Stimulated activated CD8-positive, alpha-beta memory T cell treated with anti-CD3 and anti-CD28 coated beads, Interleukin-12 subunit alpha, Interleukin-12 subunit beta, amount 100 ng/mL, for 1 hour (primary cell): Measurements from ENCODE around the gene CDKN1C.

Experiments
- DNase-seq: peaks from one replicate; pipeline ENCODE4 v3.0.0-alpha.2; 2020; ENCODE audit warnings: low read depth

CDKN1C gene

GRCh38 chr11:2846470-2846869 lies 39.1 kb downstream of the CDKN1C start:
- no peak for DNase-seq

- DNase-seq = no peak
These were observed 39.5 kb downstream of the CDKN1C start for GRCh38 chr11:2846056-2846455.

- no peak for DNase-seq
These were observed 40.6 kb downstream of the CDKN1C start for GRCh38 chr11:2844996-2845395.

GRCh38 chr11:2844116-2844842 lies 41.3 kb downstream of the CDKN1C start:
- no peak for DNase-seq

- DNase-seq = no peak
These were observed 42.0 kb downstream of the CDKN1C start for GRCh38 chr11:2843551-2843950.

DNA sequence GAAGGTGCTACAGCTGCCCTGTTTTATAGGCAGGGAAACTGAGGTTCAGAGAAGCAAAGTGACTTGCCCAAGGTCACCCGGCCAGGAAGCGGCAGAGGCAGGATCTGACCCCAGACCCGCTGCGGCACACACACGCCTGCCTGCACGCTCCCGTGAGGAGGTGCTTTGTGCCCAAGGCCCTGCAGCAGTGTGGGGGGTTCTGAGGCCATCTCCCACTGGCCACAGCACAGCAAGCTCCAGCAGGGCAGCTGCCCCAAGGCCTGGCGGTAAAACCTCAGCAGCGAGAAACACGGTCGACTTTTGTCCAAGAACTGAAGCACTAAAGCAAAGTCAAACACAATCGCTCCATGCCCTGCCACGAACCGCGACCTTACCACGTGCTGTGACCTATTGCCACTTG lies 42.7 kb downstream of the CDKN1C start:
- no peak for DNase-seq

DNA sequence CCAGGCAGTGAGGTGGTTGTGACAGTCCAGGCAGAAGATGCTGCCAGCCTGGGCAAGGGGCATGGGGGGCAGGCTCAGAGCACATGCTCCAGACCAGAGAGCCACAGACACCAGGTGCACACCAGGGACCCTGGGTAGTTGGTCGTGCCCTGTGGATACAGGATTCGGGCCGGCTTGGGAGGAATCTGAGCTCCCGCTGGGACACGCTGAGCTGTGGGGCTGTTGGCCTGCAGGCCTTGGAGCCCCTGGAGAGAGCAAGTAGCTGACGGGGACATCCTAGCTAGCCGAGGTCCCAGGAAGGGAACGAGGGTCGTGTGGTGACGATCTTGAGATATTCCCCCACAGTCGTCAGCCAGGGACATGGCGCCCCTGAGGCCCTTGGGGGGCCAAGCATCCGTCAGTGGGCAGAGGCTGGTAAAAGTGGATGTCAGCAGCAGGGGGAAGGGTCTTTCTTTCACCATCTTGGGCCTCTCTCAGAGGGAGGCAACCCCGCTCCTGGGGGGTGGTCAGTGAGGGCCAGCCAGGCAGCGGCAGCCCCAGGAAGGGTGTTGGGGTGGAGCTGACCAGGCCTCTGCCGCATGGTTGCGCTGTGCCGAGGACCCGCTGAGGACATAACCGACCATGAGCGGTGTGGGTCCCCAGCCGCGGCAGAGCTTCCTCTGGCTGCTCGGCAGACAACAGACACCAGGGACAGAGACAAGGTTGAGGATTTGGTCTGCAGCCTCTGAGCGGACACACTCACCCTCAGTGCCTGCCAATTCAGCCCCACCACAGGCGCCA lies 44.0 kb downstream of the CDKN1C start:
- DNase-seq = no peak

DNA sequence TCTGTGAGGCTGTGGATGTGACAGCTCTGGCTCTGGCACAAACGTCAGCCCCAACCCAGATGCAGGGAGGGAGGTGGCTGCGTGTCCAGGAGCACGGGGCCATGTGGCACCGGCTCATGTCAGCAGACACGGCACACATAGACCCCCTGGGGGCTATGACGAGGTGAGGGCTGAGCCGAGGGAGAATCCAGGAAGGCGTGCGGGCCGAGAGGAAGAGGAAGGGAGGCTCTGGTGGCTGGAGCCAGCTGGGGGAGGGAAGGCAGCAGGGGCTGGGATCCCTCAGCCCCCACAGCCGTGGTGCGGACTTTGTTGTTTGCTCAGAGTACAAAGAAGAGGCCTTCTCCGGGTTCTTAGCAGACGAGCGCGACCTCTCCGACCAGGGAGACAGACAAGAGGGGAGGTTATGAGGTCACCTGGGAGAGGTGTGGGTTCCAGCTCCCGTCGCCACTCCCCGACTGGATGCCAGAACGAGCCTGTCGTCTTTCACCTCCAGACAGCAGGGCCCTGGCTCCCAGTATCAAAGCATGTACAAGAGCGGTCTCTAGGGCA lies 46.1 kb downstream of the CDKN1C start:
- DNase-seq = no peak

GRCh38 chr11:2838676-2839294 lies 46.8 kb downstream of the CDKN1C start:
- no peak for DNase-seq

DNA sequence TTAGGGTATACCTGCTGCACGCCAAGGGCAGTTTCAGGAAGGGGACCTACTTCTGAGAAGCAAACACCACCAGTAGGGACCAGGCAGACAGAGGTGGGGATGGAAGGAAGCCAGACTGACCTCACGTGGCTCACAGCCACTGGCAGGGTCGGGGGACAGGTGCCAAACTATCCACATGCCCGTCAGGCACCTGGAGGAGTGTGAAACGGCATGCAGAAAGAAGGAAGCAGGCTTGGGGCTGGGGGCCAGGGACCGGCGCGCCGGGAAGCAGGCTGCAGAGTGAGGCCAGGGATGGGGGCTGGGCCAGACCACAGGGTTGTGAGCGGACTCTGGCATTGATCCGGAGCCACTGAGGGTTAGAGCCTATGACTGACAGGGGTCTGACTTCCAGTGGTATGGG lies 47.5 kb downstream of the CDKN1C start:
- no peak for DNase-seq

DNA sequence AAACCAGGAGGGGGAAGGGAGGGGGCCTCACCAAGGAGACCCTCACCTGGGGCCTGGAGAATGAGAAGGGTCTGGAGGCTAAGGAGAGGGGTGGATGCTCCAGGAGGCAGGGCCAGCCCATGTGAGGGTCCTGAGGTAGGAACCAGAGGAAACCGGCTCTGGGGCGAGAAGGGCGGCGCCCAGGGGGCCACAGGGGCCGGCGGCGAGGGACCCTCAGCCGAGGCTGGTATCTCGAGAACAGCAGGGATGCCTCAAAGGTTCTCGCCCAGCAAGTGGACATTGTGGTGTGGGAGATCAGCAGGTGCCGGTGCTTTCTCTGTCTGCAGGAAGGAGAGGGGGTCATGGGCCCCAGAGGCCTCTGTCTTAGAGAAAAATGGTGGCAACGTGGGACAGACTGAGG lies 47.9 kb downstream of the CDKN1C start:
- DNase-seq = no peak

- DNase-seq = no peak
These were observed 48.4 kb downstream of the CDKN1C start for GRCh38 chr11:2837096-2837601.

DNA sequence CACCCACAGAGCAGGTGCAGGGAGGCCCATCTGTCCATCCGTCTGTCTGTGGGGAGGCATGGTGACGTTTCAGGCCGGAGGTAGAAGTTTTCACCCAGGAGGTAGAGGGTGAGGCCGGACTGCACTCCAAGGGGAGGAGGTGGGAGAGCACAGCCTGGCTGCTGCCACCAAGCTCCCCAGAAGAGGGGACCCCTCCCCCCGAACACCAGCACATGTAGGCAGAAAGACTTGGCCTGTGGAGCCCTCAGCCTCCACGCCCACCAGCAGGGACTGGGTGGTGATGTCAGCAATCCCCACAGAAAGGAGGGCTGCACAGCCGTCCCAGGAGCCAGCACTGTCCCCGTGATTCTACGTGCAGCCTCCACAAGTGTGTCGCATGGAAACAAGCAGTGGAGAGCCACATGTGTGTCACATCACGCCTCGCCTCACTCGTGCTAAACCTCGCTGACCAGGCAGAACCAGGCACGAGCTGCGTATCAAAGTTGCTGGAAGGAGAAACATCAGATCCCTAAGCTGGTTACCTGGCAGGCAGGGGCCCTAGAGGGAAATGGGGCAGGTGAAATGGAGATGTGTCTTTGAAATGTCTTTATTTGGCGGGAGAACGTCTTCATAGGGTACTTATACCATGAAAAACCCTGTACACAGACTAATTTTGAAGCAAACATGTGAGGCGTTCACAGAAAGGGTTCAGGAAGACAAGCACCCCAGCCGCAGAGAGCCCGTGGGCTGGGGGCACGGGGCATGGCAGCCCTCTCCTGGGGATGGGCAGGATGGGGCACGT lies 49.1 kb downstream of the CDKN1C start:
- no peak for DNase-seq

- DNase-seq = no peak
These were observed 49.8 kb downstream of the CDKN1C start for GRCh38 chr11:2835751-2836150.

DNA sequence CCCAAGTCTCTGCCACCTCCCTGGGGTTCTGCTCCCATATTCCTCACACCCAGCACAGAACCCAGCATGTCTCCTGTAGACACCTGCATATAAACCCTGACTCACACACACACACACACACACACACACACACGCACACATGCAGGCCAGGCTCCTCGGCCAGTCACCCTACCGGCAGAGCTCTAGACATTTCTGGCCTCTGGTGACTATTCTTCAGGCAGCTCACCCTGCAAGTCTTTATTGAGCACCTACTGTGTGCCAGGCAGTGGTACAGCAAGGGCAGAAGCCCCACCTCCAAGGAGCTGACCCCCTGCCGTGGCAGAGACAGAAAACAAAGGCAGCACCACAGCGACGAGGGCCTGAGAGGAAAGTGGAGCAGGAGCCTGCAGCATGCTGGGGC lies 50.3 kb downstream of the CDKN1C start:
- DNase-seq = no peak

DNA sequence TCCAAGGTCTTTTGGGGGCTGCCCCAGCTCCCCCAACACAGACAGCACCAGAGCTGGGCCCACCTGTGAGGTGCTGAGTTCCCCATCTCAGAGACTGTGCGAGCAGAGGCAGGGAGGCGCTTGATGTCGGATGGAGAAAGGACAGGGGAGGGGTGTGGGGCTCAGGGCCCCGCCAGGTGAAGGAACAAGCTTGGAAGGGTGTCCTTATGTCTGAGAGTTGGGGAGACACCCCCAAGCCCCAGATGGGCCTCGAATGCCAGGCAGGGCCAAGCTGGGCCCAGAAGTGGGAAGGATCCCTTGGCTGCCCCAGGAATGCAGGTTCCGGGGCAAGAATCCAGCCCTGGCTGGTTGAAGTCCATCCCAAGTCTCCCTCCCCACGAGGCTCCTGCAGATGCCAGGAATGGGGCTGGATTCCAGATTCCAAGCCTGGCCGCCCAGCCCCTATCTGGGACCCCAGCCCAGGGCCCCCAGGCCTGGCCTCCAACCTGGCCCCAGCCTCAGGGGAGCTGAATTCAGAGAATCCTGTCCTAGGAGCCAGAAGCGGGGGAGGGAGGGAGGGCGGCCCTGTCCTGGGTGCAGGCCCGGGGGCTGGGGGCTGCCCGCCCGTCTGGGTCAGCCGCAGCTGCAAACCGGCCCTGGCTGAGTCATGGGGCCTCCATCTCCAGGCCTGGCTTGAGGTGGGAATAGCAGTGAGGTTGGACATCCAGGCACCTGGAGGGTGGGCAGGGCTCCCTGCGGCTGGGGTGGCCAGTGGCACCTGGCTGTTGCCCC lies 50.9 kb downstream of the CDKN1C start:
- DNase-seq = no peak

DNA sequence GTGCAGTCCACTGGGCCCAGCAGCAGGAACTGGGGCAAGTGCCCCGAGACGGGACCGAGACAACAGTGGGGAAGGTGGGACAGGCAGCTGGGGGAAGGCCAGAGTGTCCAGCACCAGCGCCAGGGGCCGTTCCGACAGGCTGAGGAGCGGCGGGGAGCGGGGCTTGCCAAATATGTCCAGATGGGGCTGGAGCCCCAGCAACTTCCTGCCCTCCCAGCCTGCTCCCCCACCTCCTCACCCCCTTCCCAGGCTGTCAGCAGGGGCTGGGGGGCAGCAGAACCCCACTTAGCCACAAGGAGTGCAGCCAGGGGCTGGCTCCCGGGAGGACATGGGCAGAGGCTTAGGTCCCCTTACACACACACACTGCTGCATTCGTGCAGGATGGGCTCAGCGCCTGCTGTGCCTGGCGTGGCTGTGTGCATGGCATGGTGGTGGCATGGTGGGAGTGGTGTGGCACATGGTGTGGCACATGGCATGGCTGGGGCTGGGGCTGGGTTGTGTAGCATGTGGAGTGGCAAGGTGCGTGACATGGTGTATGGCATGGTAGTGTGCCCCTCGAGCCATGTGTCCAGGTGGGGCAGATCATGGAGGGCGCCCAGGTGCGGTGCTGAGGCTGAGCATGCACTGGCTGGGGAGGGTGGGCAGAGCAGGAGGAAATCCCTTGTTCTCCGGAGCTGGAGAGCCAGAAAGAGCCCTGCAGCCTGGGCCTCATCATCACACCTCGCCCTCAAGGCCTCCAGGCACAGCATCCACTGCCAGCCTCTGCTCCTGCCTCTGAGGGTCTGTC lies 51.7 kb downstream of the CDKN1C start:
- DNase-seq = no peak
